Loucy (cell line): ENCODE measurements around the gene SERINC2.

Source experiments
- EZH2phosphoT487 ChIP-seq: fragments of 200-600 bp; IDR thresholded peaks from 2 replicates; pipeline ENCODE4 v1.6.1; 2018; ENCODE audit warnings: antibody characterized with exemption, mild to moderate bottlenecking, moderate library complexity, borderline replicate concordance
- TF ChIP-seq, protein P1 (sequence below): fragments of 200-600 bp; sonication (generic); conservative IDR thresholded peaks from 2 replicates; pipeline ENCODE4 v1.5.1; 2014; ENCODE audit warnings: mild to moderate bottlenecking, antibody characterized with exemption, low read length

GRCh38 chr1:31378001-31378400 is 35.0 kb upstream of the SERINC2 start:
- TF ChIP-seq, protein P1, sequence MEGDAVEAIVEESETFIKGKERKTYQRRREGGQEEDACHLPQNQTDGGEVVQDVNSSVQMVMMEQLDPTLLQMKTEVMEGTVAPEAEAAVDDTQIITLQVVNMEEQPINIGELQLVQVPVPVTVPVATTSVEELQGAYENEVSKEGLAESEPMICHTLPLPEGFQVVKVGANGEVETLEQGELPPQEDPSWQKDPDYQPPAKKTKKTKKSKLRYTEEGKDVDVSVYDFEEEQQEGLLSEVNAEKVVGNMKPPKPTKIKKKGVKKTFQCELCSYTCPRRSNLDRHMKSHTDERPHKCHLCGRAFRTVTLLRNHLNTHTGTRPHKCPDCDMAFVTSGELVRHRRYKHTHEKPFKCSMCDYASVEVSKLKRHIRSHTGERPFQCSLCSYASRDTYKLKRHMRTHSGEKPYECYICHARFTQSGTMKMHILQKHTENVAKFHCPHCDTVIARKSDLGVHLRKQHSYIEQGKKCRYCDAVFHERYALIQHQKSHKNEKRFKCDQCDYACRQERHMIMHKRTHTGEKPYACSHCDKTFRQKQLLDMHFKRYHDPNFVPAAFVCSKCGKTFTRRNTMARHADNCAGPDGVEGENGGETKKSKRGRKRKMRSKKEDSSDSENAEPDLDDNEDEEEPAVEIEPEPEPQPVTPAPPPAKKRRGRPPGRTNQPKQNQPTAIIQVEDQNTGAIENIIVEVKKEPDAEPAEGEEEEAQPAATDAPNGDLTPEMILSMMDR = no peak
- no peak for TF ChIP-seq EZH2phosphoT487
